HFFc6 (cell line): ENCODE results near the gene ALG9. TPM values are rescaled to one million over a fixed set of nuclear protein-coding genes. Genes with fewer than 3 reads are reported as not detected.

Experiments used
- DNase-seq: peaks from one replicate; pipeline ENCODE4 v3.0.0-alpha.2; 2018
- H3K27ac Mint-ChIP-seq: 2 replicates; pipeline ENCODE4 v1.8.0; 2020; ENCODE audit warnings: mild to moderate bottlenecking, mixed read lengths
- H3K27me3 Mint-ChIP-seq: 2 replicates; pipeline ENCODE4 v1.8.0; 2021; ENCODE audit warnings: mild to moderate bottlenecking, moderate library complexity, mixed read lengths; ENCODE audit not compliant: insufficient read depth
- H3K36me3 Mint-ChIP-seq: 2 replicates; pipeline ENCODE4 v1.8.0; 2021; ENCODE audit warnings: low read depth, mixed read lengths
- H3K4me1 Mint-ChIP-seq: 2 replicates; pipeline ENCODE4 v1.8.0; 2020; ENCODE audit warnings: low read depth, mixed read lengths
- H3K4me3 Mint-ChIP-seq: 2 replicates; pipeline ENCODE4 v1.8.0; 2020; ENCODE audit warnings: mild to moderate bottlenecking, moderate library complexity, mixed read lengths
- H3K9me3 Mint-ChIP-seq: 2 replicates; pipeline ENCODE4 v1.8.0; 2020; ENCODE audit warnings: mild to moderate bottlenecking, mixed read lengths
- total RNA-seq, 6 experiments: library from RNA; stranded (reverse); fragmentation: NEBNext Ultra II Directional; extraction: Animal tissue kit (Norgen Biotek cat#: 25700); gene quantifications; 2 replicates in 1 of 6; 3 replicates in 5 of 6; pipeline ENCODE4 v1.2.3, GENCODE V29; 2021
- TF ChIP-seq, protein P1 (sequence below): fragments of 200-600 bp; sonication (generic); IDR thresholded peaks from 2 replicates; pipeline ENCODE4 v1.5.0; 2021; ENCODE audit warnings: antibody characterized with exemption, mild to moderate bottlenecking

Gene ALG9
- total RNA-seq, 6 experiments from 2014 or later: 31.1 to 44.2 (median 36.5) TPM

DNA sequence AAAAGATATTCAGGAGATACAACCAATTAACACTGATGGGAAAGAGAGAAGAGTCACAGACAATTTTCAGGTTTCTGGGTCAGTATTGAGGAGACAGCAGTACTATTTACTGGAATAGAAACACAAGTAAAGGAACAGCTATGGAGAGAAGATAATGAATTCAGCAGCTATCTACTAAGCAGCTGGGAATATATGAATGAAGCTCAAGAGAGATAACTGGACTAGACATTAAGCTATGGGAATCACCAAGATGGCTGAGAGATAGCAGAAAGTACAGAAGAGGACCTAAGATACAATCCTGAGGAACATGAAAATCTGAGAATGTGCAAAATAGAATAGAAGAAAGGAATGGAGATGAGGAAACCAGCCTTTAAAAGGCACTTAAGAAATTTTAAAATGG lies 15.9 kb downstream of the ALG9 start:
- DNase-seq: no peak
- Mint-ChIP-seq H3K27me3 (no peaks in the 10 kb centered on the region), H3K27ac (no peak overlapping the region), H3K9me3 (no peaks in the 10 kb centered on the region), H3K4me3 (no peak overlapping the region), H3K36me3 (peaks cover 5% of the 10 kb centered on the region), H3K4me1 (no peaks in the 10 kb centered on the region)
- TF ChIP-seq, protein P1, sequence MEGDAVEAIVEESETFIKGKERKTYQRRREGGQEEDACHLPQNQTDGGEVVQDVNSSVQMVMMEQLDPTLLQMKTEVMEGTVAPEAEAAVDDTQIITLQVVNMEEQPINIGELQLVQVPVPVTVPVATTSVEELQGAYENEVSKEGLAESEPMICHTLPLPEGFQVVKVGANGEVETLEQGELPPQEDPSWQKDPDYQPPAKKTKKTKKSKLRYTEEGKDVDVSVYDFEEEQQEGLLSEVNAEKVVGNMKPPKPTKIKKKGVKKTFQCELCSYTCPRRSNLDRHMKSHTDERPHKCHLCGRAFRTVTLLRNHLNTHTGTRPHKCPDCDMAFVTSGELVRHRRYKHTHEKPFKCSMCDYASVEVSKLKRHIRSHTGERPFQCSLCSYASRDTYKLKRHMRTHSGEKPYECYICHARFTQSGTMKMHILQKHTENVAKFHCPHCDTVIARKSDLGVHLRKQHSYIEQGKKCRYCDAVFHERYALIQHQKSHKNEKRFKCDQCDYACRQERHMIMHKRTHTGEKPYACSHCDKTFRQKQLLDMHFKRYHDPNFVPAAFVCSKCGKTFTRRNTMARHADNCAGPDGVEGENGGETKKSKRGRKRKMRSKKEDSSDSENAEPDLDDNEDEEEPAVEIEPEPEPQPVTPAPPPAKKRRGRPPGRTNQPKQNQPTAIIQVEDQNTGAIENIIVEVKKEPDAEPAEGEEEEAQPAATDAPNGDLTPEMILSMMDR: no peak

DNA sequence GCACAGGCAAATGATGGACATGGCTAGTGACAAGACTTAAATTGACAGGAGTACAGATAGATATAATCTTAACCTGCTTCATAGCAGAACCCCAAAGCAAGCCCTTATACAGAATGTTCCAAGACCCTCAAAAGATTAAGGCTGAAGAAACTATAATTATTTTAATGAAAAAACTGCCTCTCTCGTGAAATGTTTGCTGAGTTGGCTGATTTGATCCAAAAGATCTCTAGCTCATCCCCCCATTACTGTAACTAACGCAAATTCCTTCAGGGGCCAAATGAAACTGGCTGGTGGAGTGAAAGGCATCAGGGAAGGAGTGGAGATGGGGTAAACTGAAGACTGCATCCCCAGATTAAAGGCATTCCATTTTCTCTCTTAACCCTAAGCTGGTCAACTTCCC lies 19.3 kb downstream of the ALG9 start:
- Mint-ChIP-seq H3K4me3 (no peak overlapping the region), H3K27me3 (no peaks in the 10 kb centered on the region), H3K27ac (no peak overlapping the region), H3K4me1 (peaks cover 10% of the 10 kb centered on the region), H3K36me3 (peaks cover 13% of the 10 kb centered on the region), H3K9me3 (no peaks in the 10 kb centered on the region)
- TF ChIP-seq, protein P1: no peak
- no peak for DNase-seq

DNA sequence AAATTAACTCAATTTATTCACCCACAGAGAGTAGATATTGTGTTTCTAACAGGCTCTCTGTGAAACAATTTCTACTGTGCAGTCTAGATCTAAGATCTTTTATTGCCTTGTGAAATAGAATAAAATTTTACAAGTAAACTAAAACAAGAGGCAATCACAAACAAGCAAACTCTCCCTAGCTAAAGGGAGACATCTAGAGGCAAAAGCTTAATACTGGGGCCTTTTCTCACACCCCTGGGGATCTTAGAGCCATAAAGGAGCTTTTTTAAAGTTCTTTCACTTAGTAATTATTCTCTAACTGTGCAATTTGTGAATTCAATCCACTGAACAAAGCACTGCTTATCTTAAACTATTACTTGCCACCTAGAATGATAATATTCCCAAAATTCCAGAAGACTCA lies 19.7 kb downstream of the ALG9 start:
- DNase-seq: peak; percentile 36
- H3K9me3 Mint-ChIP-seq: no peaks in the 10 kb centered on the region
- TF ChIP-seq, protein P1: peak; percentile 69
- peaks cover 14% of the 10 kb centered on the region for H3K4me1 Mint-ChIP-seq
- no peak overlapping the region for H3K27ac Mint-ChIP-seq
- peaks cover 13% of the 10 kb centered on the region for H3K36me3 Mint-ChIP-seq
- no peaks in the 10 kb centered on the region for H3K27me3 Mint-ChIP-seq
- H3K4me3 Mint-ChIP-seq: no peak overlapping the region

DNA sequence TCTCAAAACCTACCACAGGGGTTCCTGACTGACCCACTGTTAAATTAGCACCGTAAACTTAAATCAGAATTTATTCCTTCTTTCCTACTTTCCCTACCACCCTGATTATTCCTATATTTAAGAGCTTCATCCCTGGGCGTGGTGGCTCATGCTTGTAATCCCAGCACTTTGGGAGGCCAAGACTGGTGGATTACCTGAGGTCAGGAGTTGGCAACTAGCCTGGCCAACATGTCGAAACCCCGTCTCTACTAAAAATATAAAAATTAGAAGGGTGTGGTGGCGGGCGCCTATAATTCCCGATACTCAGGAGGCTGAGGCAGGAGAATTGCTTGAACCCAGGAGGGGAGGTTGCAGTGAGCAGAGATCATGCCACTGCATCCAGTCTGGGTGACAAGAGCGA lies 20.3 kb downstream of the ALG9 start:
- H3K27ac Mint-ChIP-seq: no peak overlapping the region
- TF ChIP-seq, protein P1: no peak
- H3K4me3 Mint-ChIP-seq: no peak overlapping the region
- no peak for DNase-seq
- H3K27me3 Mint-ChIP-seq: no peaks in the 10 kb centered on the region
- peaks cover 13% of the 10 kb centered on the region for H3K36me3 Mint-ChIP-seq
- no peaks in the 10 kb centered on the region for H3K9me3 Mint-ChIP-seq
- peaks cover 20% of the 10 kb centered on the region for H3K4me1 Mint-ChIP-seq

DNA sequence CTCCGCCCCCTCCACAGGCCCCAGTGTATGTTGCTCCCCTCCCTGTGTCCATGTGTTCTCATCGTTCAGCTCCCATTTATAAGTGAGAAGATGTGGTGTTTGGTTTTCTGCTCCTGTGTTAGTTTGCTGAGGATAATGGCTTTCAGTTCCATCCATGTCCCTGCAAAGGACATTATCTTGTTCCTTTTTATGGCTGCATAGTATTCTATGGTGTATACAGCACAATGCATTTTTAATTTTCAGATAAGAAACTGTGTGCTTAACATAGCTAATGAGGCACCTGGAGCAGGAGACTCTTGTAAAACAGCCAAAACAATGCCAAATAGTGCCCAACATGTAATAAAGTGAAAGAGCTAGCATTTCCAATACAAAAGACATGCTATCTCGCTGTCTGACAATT lies 21.8 kb downstream of the ALG9 start:
- Mint-ChIP-seq H3K36me3 (peaks cover 11% of the 10 kb centered on the region), H3K27ac (no peak overlapping the region), H3K4me3 (no peak overlapping the region), H3K9me3 (no peaks in the 10 kb centered on the region), H3K4me1 (peaks cover 31% of the 10 kb centered on the region), H3K27me3 (no peaks in the 10 kb centered on the region)
- no peak for DNase-seq
- TF ChIP-seq, protein P1: no peak

DNA sequence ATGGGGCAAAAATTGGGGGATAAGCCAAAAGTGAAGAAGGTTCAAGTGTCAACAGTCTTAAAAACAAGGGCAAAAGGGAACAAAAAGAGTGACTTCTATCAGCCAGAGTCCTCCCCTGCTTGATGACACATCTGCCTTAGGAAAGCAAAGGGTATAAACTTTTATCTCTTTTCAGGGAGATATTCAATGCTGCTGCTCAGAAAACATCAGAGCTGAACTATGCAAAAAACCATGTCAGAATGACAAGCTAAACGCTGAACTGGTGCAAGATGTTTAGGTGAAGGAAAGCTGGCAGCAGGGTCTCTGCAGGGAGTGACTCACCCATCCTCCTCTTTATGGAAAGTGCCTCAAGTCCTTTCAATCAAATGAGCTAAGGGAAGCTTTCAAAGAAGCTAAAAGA lies 24.7 kb downstream of the ALG9 start:
- TF ChIP-seq, protein P1: no peak
- Mint-ChIP-seq H3K9me3 (no peaks in the 10 kb centered on the region), H3K36me3 (peaks cover 14% of the 10 kb centered on the region), H3K27ac (peak overlapping the region; percentile 89), H3K27me3 (no peaks in the 10 kb centered on the region), H3K4me3 (peak overlapping the region; percentile 44), H3K4me1 (peaks cover 31% of the 10 kb centered on the region)
- peak; percentile 57 for DNase-seq
